SK-N-SH (cell line): ENCODE results near the gene MAP2K3. TPM values are rescaled to one million over a fixed set of nuclear protein-coding genes. Genes with fewer than 3 reads are reported as not detected.

ENCODE experiments used
- CTCF ChIA-PET: fragments of 300-600, 350-600 bp; formaldehyde crosslinking; extraction: SDS; loops from one replicate; lab custom pipeline; 2021; lab: Yijun Ruan, JAX
- POLR2A ChIA-PET: fragments of 350-600 bp; sonication (Branson Sonifier 250); formaldehyde crosslinking; extraction: SDS; loops from one replicate; lab custom pipeline; 2020; ENCODE audit warnings: antibody characterized with exemption, inconsistent platforms; lab: Yijun Ruan, JAX
- DNase-seq: peaks from one replicate; pipeline ENCODE4 v3.0.0; 2012
- H2AFZ ChIP-seq: fragments of 200-600 bp; sonication (generic); 2 replicates; pipeline ENCODE4 v1.8.1; 2016; ENCODE audit warnings: antibody characterized with exemption, mild to moderate bottlenecking, low read depth
- H3F3A ChIP-seq: fragments of 200-600 bp; sonication (generic); replicated peaks from 2 replicates; pipeline ENCODE3; 2016; ENCODE audit warnings: antibody characterized with exemption, mild to moderate bottlenecking; ENCODE audit not compliant: insufficient read depth
- H3K27ac ChIP-seq, 2 experiments: fragments of 200-500 bp in 1 of 2; fragments of 200-600 bp in 1 of 2; sonication (Bioruptor generic) in 1 of 2; sonication (generic), shearing (Covaris generic) in 1 of 2; 2 replicates each; pipeline versions ENCODE4 v1.5.1 to v1.6.1; 2014 to 2016; ENCODE audit warnings: low read depth in 2 of 2, inconsistent platforms in 1 of 2, low read length in 1 of 2, mild to moderate bottlenecking in 1 of 2, mixed read lengths in 1 of 2
- H3K27me3 ChIP-seq: fragments of 200-600 bp; sonication (generic), shearing (Covaris generic); 2 replicates; pipeline ENCODE4 v1.6.1; 2016; ENCODE audit warnings: mixed run types; ENCODE audit not compliant: insufficient read depth
- H3K36me3 ChIP-seq, 2 experiments: fragments of 200-500 bp in 1 of 2; fragments of 200-600 bp in 1 of 2; sonication (Bioruptor generic) in 1 of 2; sonication (generic) in 1 of 2; replicated peaks in 1 of 2; 2 replicates each; pipeline versions ENCODE3 to v1.5.1; 2014 to 2016; ENCODE audit warnings: low read length in 1 of 2, mild to moderate bottlenecking in 1 of 2; ENCODE audit not compliant: insufficient read depth in 2 of 2, control insufficient read depth in 1 of 2
- H3K4me1 ChIP-seq, 2 experiments: fragments of 200-500 bp in 1 of 2; fragments of 200-600 bp in 1 of 2; sonication (Bioruptor generic) in 1 of 2; sonication (generic), shearing (Covaris generic) in 1 of 2; 2 replicates each; pipeline versions ENCODE4 v1.5.1 to v1.6.1; 2014 to 2016; ENCODE audit warnings: low read depth in 1 of 2, low read length in 1 of 2, mixed run types in 1 of 2; ENCODE audit not compliant: insufficient read depth in 2 of 2, control insufficient read depth in 1 of 2
- H3K4me2 ChIP-seq: fragments of 200-600 bp; sonication (generic), shearing (Covaris generic); 2 replicates; pipeline ENCODE4 v1.6.1; 2017; ENCODE audit warnings: mixed run types
- H3K4me3 ChIP-seq, 2 experiments: fragments of 200-500 bp in 1 of 2; fragments of 200-600 bp in 1 of 2; sonication (Bioruptor generic) in 1 of 2; sonication (generic), shearing (Covaris generic) in 1 of 2; 2 replicates each; pipeline versions ENCODE4 v1.5.1 to v1.8.1; 2014 to 2016; ENCODE audit warnings: low read depth in 2 of 2, inconsistent platforms in 1 of 2, low read length in 1 of 2, mild to moderate bottlenecking in 1 of 2, mixed read lengths in 1 of 2, moderate library complexity in 1 of 2
- H3K79me2 ChIP-seq: fragments of 200-600 bp; sonication (generic); 2 replicates; pipeline ENCODE4 v1.8.1; 2017; ENCODE audit warnings: mild to moderate bottlenecking; ENCODE audit not compliant: insufficient read depth
- H3K9ac ChIP-seq: fragments of 200-600 bp; sonication (generic); 2 replicates; pipeline ENCODE4 v1.6.1; 2017; ENCODE audit warnings: mixed run types
- H3K9me2 ChIP-seq: fragments of 200-600 bp; sonication (generic); 2 replicates; pipeline ENCODE4 v1.6.1; 2017; ENCODE audit warnings: mixed run types
- H3K9me3 ChIP-seq: fragments of 200-600 bp; sonication (generic); 2 replicates; pipeline ENCODE4 v1.6.1; 2017; ENCODE audit warnings: mixed run types, mild to moderate bottlenecking, moderate library complexity
- H4K20me1 ChIP-seq: fragments of 200-600 bp; sonication (generic); 2 replicates; pipeline ENCODE4 v1.6.1; 2017; ENCODE audit warnings: mild to moderate bottlenecking, mixed run types; ENCODE audit not compliant: insufficient read depth
- CHD2 ChIP-seq: fragments of 150-350 bp; IDR thresholded peaks from 2 replicates; pipeline ENCODE4 v1.6.1; 2018; ENCODE audit warnings: low read length; ENCODE audit not compliant: partially characterized antibody
- EZH2phosphoT487 ChIP-seq: fragments of 200-600 bp; sonication (generic); IDR thresholded peaks from 2 replicates; pipeline ENCODE4 v1.6.1; 2017; ENCODE audit warnings: low read depth, mixed run types, mild to moderate bottlenecking, antibody characterized with exemption, moderate library complexity, borderline replicate concordance
- FOXJ3 ChIP-seq: sonication (generic); formaldehyde crosslinking; IDR thresholded peaks from 2 replicates; pipeline ENCODE4 v1.5.1; 2020; ENCODE audit warnings: mild to moderate bottlenecking, missing genetic modification reagents
- GABPA ChIP-seq: IDR thresholded peaks from 2 replicates; pipeline ENCODE4 v1.4.0; 2012; ENCODE audit warnings: low read depth, mild to moderate bottlenecking
- JUND ChIP-seq: IDR thresholded peaks from 2 replicates; pipeline ENCODE4 v1.4.0; 2012
- MXI1 ChIP-seq: IDR thresholded peaks from 2 replicates; pipeline ENCODE4 v1.6.1; 2012; ENCODE audit warnings: mild to moderate bottlenecking, low read depth, low read length, improper control_type of control experiment
- RAD21 ChIP-seq: IDR thresholded peaks from 2 replicates; pipeline ENCODE4 v1.6.1; 2012; ENCODE audit warnings: mild to moderate bottlenecking, low read length
- RFX5 ChIP-seq: IDR thresholded peaks from 2 replicates; pipeline ENCODE4 v1.6.1; 2012; ENCODE audit warnings: mild to moderate bottlenecking, improper control_type of control experiment, low read length
- SMC3 ChIP-seq: IDR thresholded peaks from 2 replicates; pipeline ENCODE4 v1.6.1; 2012; ENCODE audit warnings: low read depth, low read length, improper control_type of control experiment
- YY1 ChIP-seq: IDR thresholded peaks from 2 replicates; pipeline ENCODE4 v1.4.0; 2012; ENCODE audit warnings: low read depth, mild to moderate bottlenecking
- WGBS: methylation state at CpG from one replicate; pipeline ENCODE4 v1.1.6; 2017; ENCODE audit warnings: low lambda C conversion rate; 5-methylcytosine and 5-hydroxymethylcytosine counted together
- polyA plus RNA-seq, 3 experiments: library from polyadenylated mRNA; depleted of rRNA; stranded (reverse); fragments of >200 nt; gene quantifications; 2 replicates each; pipeline ENCODE4 v1.2.3, GENCODE V29; 2012
- TF ChIP-seq, protein P1 (sequence below): fragments of 150-350 bp; IDR thresholded peaks from 2 replicates; pipeline ENCODE4 v1.6.1; 2017; ENCODE audit warnings: antibody characterized with exemption, low read length, low read depth, borderline replicate concordance
- TF ChIP-seq, protein P2 (sequence below): IDR thresholded peaks from 2 replicates; pipeline ENCODE4 v1.4.0; 2012; ENCODE audit warnings: low read depth
- TF ChIP-seq, protein P3 (sequence below): IDR thresholded peaks from 2 replicates; pipeline ENCODE4; 2012
- TF ChIP-seq, protein P4 (sequence below): IDR thresholded peaks from 2 replicates; pipeline ENCODE4 v1.6.1; 2012; ENCODE audit warnings: mild to moderate bottlenecking, low read depth, low read length, moderate library complexity

The MAP2K3 gene
- polyA plus RNA-seq, 1 of the 3 experiments (the other 2 are of a cell fraction), result 30.0 TPM

DNA sequence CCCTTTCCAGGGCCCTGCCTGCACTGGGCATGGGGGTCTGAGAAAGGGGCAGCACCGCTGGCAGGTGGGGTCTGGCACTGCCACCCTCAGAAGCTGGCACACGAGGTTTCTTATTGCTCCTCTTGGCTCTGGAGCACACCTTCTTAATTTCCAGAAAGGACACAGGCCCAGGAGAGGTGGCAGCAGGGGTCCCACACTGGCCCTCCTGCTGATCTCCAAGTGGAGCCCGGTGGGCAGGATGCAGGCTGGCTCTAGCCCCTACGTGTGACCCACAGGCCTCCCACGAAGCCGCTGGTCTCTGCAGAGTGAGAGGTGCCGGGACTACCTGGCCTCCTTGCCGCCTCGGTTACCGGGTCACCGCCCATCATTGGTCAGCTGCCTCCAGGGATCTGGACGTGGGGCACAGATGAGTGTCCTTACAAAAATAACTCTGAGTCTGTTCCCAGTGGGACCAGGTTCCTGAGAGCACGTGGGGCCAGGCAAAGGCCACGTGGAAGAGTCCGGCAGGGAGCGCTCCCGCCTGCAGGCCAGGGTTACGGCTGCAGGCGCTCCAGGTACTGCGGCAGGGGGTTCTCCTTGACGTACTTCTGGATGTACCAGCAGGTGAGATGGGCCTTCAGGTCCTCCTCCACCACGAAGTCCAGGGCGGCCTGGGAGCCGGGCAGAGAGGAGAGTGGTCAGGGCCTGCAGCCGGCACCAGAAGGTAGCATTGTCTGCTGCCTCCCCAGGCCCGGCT is 41.6 kb upstream of the MAP2K3 start:
- 79% methylated on average over 15 of the region's 26 CpGs for WGBS
- no peaks in the 10 kb centered on the region for H3K27me3 ChIP-seq
- TF ChIP-seq FOXJ3 (CRISPR knock-in tag), result no peak
- no peak for TF ChIP-seq YY1
- no peak for TF ChIP-seq JUND
- no peak for TF ChIP-seq SMC3
- TF ChIP-seq, protein P1, sequence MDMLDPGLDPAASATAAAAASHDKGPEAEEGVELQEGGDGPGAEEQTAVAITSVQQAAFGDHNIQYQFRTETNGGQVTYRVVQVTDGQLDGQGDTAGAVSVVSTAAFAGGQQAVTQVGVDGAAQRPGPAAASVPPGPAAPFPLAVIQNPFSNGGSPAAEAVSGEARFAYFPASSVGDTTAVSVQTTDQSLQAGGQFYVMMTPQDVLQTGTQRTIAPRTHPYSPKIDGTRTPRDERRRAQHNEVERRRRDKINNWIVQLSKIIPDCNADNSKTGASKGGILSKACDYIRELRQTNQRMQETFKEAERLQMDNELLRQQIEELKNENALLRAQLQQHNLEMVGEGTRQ, result no peak
- no peak for TF ChIP-seq GABPA
- TF ChIP-seq MXI1, result no peak
- TF ChIP-seq, protein P2, sequence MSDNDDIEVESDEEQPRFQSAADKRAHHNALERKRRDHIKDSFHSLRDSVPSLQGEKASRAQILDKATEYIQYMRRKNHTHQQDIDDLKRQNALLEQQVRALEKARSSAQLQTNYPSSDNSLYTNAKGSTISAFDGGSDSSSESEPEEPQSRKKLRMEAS, result no peak
- TF ChIP-seq RFX5, result no peak
- TF ChIP-seq, protein P3, sequence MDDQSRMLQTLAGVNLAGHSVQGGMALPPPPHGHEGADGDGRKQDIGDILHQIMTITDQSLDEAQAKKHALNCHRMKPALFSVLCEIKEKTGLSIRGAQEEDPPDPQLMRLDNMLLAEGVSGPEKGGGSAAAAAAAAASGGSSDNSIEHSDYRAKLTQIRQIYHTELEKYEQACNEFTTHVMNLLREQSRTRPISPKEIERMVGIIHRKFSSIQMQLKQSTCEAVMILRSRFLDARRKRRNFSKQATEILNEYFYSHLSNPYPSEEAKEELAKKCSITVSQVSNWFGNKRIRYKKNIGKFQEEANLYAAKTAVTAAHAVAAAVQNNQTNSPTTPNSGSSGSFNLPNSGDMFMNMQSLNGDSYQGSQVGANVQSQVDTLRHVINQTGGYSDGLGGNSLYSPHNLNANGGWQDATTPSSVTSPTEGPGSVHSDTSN, result no peak
- TF ChIP-seq RAD21, result no peak
- TF ChIP-seq EZH2phosphoT487, result no peak
- TF ChIP-seq, protein P4, sequence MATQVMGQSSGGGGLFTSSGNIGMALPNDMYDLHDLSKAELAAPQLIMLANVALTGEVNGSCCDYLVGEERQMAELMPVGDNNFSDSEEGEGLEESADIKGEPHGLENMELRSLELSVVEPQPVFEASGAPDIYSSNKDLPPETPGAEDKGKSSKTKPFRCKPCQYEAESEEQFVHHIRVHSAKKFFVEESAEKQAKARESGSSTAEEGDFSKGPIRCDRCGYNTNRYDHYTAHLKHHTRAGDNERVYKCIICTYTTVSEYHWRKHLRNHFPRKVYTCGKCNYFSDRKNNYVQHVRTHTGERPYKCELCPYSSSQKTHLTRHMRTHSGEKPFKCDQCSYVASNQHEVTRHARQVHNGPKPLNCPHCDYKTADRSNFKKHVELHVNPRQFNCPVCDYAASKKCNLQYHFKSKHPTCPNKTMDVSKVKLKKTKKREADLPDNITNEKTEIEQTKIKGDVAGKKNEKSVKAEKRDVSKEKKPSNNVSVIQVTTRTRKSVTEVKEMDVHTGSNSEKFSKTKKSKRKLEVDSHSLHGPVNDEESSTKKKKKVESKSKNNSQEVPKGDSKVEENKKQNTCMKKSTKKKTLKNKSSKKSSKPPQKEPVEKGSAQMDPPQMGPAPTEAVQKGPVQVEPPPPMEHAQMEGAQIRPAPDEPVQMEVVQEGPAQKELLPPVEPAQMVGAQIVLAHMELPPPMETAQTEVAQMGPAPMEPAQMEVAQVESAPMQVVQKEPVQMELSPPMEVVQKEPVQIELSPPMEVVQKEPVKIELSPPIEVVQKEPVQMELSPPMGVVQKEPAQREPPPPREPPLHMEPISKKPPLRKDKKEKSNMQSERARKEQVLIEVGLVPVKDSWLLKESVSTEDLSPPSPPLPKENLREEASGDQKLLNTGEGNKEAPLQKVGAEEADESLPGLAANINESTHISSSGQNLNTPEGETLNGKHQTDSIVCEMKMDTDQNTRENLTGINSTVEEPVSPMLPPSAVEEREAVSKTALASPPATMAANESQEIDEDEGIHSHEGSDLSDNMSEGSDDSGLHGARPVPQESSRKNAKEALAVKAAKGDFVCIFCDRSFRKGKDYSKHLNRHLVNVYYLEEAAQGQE, result no peak
- no peak for TF ChIP-seq CHD2
- no peak for DNase-seq
- H3K9me3 ChIP-seq, result no peaks in the 10 kb centered on the region
- H3K9ac ChIP-seq, result no peak overlapping the region
- CTCF ChIA-PET, result interaction anchor here (1.7 kb wide), 1 partner anchor 37 kb away, joined by 7 read pairs; no protein-coding TSS in a partner anchor
- POLR2A ChIA-PET, result no interaction called here
- H3K79me2 ChIP-seq, result no peaks in the 10 kb centered on the region
- H3K9me2 ChIP-seq, result no peaks in the 10 kb centered on the region
- H3K4me3 ChIP-seq, result no peak overlapping the region
- H3K4me2 ChIP-seq, result no peak overlapping the region
- no peaks in the 10 kb centered on the region for H3F3A ChIP-seq
- H3K4me1 ChIP-seq, result no peaks in the 10 kb centered on the region; a peak in 1 of 4 replicates
- no peak overlapping the region for H3K27ac ChIP-seq
- H4K20me1 ChIP-seq, result no peaks in the 10 kb centered on the region
- H2AFZ ChIP-seq, result no peak overlapping the region
- H3K36me3 ChIP-seq, result no peaks in the 10 kb centered on the region
